BJ (cell line): ENCODE measurements around the gene ACP1. TPM values are rescaled to one million over a fixed set of nuclear protein-coding genes. Genes with fewer than 3 reads are reported as not detected.

ENCODE experiments used
- CTCF ChIA-PET: fragments of 350-600 bp; formaldehyde crosslinking; extraction: SDS; loops from one replicate; lab custom pipeline; 2021; ENCODE audit warnings: antibody characterized with exemption, inconsistent platforms; lab: Yijun Ruan, JAX
- POLR2A ChIA-PET: fragments of 300-600 bp; sonication (Branson Sonifier 250); formaldehyde crosslinking; extraction: SDS; loops from one replicate; lab custom pipeline; 2021; ENCODE audit warnings: antibody characterized with exemption; lab: Charles Lee
- DNase-seq: peaks from one replicate; pipeline ENCODE4 v3.0.0-alpha.2; 2011; ENCODE audit warnings: low read depth
- H3K27me3 ChIP-seq: 2 replicates; pipeline ENCODE4 v1.6.0; 2011; ENCODE audit warnings: low read length; ENCODE audit not compliant: control insufficient read depth, insufficient read depth
- H3K36me3 ChIP-seq: 2 replicates; pipeline ENCODE4 v1.5.1; 2011; ENCODE audit warnings: low read length; ENCODE audit not compliant: control insufficient read depth, insufficient read depth
- H3K4me3 ChIP-seq: 2 replicates; pipeline ENCODE4 v1.5.1; 2011; ENCODE audit warnings: low read depth, mild to moderate bottlenecking, control low read depth, low read length
- CTCF ChIP-seq: IDR thresholded peaks from 2 replicates; pipeline ENCODE4 v1.5.1; 2011; ENCODE audit warnings: low read depth, mild to moderate bottlenecking, control low read depth, inconsistent platforms, low read length, moderate library complexity; ENCODE audit not compliant: insufficient read depth
- polyA plus RNA-seq: library from polyadenylated mRNA; depleted of rRNA; stranded (reverse); fragments of >200 nt; gene quantifications from 2 replicates; pipeline ENCODE4 v1.2.3, GENCODE V29; 2011

The ACP1 gene
- polyA plus RNA-seq, 1 experiment: 135 TPM

GRCh38 chr2:228518-229278 lies 36.0 kb upstream of the ACP1 start:
- no peak for TF ChIP-seq CTCF
- H3K27me3 ChIP-seq: no peaks in the 10 kb centered on the region
- H3K36me3 ChIP-seq: peaks cover 4% of the 10 kb centered on the region
- ChIA-PET CTCF (no interaction called here), POLR2A (no interaction called here)
- no peak overlapping the region for H3K4me3 ChIP-seq
- DNase-seq: no peak

- Histone ChIP-seq H3K4me3 (no peak overlapping the region), H3K36me3 (peaks cover 4% of the 10 kb centered on the region), H3K27me3 (no peaks in the 10 kb centered on the region)
- ChIA-PET CTCF (interaction anchor here (0.6 to 1.8 kb wide), 4 partner anchors 14 to 59 kb away, joined by 3 to 4 read pairs (median 4); no protein-coding TSS in a partner anchor), POLR2A (no interaction called here)
- TF ChIP-seq CTCF: no peak
- DNase-seq: no peak
Observed at GRCh38 chr2:231521-232185, 33.1 kb upstream of the ACP1 start.

GRCh38 chr2:233030-233429 lies 31.7 kb upstream of the ACP1 start:
- no peak for TF ChIP-seq CTCF
- H3K36me3 ChIP-seq: peaks cover 4% of the 10 kb centered on the region
- no peak overlapping the region for H3K4me3 ChIP-seq
- no peaks in the 10 kb centered on the region for H3K27me3 ChIP-seq
- ChIA-PET POLR2A (no interaction called here), CTCF (interaction anchor here (1.9 kb wide), 1 partner anchor 14 kb away, joined by 8 read pairs; no protein-coding TSS in a partner anchor)
- DNase-seq: no peak

- Histone ChIP-seq H3K4me3 (no peak overlapping the region), H3K36me3 (peaks cover 4% of the 10 kb centered on the region), H3K27me3 (no peaks in the 10 kb centered on the region)
- CTCF ChIA-PET: interaction anchor here (0.7 to 1.9 kb wide), 2 partner anchors 10 to 12 kb away, joined by 3 to 8 read pairs; no protein-coding TSS in a partner anchor
- POLR2A ChIA-PET: no interaction called here
- no peak for TF ChIP-seq CTCF
- DNase-seq: no peak
Observed at GRCh38 chr2:234421-234820, 30.3 kb upstream of the ACP1 start.

- no peak for TF ChIP-seq CTCF
- CTCF ChIA-PET: interaction anchor here (1.1 to 1.8 kb wide), 3 partner anchors 10 to 53 kb away, joined by 3 to 8 read pairs (median 4); no protein-coding TSS in a partner anchor
- DNase-seq: no peak
- POLR2A ChIA-PET: no interaction called here
- Histone ChIP-seq H3K4me3 (no peak overlapping the region), H3K36me3 (peaks cover 3% of the 10 kb centered on the region; the same call in 1 of the 2 replicates), H3K27me3 (no peaks in the 10 kb centered on the region)
Observed at GRCh38 chr2:236993-237539, 27.7 kb upstream of the ACP1 start.
